ENCODE data around the gene SUSD5. TPM values are rescaled to one million over a fixed set of nuclear protein-coding genes. Genes with fewer than 3 reads are reported as not detected.

Gene SUSD5
- total RNA-seq, result 1 to 10 TPM in 1 of 4 donors, under 1 TPM in 3; 0.33 to 2.0 (median 0.45) TPM

DNA sequence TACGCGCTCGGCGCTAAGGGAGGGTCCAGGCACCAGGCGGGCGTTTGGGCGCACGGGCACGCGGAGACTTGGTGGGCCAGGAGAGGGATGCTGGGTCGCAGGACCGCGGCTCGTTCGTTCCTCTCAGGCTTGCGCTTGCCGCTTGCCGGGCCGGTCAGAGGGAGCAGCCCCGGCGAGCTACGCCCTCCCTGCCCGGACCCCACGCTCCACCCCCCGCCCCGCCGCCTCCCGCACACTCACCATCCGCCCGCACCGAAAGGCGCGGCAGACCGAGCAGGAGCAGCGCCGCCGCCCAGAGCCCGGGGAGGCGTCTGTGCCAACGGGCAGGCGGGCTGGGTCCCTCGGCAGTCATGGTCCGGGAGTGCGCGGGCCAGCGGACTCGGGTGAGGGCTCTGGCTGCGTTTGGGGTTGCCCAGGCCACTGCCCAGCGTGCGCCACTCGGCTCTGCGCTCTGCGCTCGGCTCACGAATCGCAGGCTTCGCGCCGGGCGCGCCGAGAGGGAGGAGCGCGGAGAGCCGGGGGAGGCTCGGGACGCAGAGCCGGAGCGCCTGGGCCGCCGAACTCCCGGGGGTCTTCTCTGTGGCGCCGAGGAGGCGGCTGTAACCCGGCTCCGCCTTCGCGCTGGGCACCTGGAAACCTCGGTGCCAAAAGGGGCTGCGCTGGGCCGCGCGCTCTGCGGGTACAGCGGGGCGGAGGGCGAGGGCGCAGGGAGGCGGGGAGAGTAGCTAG is at the start of gene SUSD5:
SUSD5 (minus strand) TSS at position 365 of the 729 bp plus-strand sequence; CDS start at position 352, 13 bp downstream.
- TF ChIP-seq, protein P1, sequence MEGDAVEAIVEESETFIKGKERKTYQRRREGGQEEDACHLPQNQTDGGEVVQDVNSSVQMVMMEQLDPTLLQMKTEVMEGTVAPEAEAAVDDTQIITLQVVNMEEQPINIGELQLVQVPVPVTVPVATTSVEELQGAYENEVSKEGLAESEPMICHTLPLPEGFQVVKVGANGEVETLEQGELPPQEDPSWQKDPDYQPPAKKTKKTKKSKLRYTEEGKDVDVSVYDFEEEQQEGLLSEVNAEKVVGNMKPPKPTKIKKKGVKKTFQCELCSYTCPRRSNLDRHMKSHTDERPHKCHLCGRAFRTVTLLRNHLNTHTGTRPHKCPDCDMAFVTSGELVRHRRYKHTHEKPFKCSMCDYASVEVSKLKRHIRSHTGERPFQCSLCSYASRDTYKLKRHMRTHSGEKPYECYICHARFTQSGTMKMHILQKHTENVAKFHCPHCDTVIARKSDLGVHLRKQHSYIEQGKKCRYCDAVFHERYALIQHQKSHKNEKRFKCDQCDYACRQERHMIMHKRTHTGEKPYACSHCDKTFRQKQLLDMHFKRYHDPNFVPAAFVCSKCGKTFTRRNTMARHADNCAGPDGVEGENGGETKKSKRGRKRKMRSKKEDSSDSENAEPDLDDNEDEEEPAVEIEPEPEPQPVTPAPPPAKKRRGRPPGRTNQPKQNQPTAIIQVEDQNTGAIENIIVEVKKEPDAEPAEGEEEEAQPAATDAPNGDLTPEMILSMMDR (IDR thresholded peaks at IDR 0.05; ENCODE audit: low read depth), result no peak

DNA sequence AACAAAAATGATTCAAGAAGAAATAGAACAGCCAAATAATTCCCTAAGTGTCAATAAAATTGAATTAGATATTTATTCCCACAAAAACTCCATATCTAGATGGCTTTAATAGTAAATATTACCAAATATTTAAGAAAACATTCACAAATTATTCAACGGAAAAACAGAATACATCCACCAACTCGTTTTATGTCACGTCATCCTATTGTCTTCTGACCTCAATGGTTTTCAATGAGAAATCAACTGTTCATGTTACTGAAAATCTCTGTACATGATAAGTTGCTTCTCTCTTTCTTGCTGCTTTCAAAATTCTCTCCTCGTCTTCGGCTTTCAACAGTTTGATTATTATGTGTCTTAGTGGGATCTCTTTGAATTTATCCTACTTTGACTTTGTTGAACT is 41.5 kb upstream of the SUSD5 start:
- TF ChIP-seq, protein P1 (IDR thresholded peaks at IDR 0.05; ENCODE audit: low read depth), result no peak

DNA sequence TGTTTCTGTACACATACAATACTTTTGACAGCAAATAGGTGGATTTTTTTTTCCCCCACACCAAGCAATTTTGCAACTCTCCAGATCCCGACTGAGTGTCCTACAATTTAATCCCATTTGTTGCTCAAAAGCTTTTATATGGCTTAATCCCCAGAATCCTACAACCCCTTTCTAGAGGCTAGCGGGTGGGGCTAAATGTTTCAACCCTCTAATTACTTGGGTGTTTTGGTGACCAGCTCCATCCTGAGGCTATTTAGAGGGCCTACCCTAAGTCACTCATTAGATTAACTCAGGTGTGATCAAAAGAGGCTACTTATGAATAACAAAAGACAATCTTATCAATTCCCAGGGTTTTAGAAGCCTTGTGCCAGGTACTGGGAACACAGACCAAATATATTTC is 37.6 kb upstream of the SUSD5 start:
- TF ChIP-seq, protein P1 (IDR thresholded peaks at IDR 0.05; ENCODE audit: low read depth), result no peak

GRCh38 chr3:33250712-33251111 is 32.1 kb upstream of the SUSD5 start:
- TF ChIP-seq, protein P1 (IDR thresholded peaks at IDR 0.05; ENCODE audit: low read depth), result no peak

DNA sequence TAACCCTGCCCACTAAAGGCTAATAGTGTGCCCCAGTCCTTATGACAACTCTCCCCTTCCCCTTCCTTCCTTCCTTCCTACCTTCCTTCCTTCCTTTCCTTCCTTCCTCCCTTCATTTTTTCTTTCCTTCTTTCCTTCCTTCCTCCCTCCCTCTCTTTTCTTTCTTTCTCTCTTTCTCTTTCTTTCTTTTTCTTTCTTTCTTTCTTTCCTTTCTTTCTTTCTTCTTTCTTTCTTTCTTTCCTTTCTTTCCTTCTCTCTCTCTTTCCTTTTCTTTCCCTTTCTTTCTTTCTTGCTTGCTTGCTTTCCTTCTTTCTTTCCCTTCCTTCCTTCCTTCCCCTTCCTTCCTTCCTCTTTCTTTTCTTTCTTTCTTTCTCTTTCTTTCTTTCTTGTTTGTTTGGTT is 28.2 kb upstream of the SUSD5 start:
- TF ChIP-seq, protein P1 (IDR thresholded peaks at IDR 0.05; ENCODE audit: low read depth), result no peak

GRCh38 chr3:33240261-33240660 is 21.7 kb upstream of the SUSD5 start:
- TF ChIP-seq, protein P1 (IDR thresholded peaks at IDR 0.05; ENCODE audit: low read depth), result no peak

DNA sequence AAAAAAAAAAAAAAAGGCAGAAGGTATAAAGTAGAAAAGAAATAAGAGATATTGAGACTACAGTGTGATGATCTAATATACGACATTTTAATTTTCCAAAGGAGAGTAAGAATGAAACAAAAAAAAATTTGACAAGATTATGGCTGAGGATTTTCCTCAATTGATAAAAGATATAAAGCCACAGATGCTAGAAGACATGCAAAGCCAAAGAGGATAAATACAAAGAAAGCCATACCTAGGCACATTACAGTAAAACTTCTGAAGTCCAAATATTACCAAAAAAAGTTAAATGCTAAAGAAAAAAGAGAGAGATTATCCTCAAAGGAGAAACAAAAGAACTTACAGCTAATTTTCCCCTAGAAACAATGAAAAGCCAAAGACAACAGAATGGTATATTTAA is 20.3 kb upstream of the SUSD5 start:
- TF ChIP-seq, protein P1 (IDR thresholded peaks at IDR 0.05; ENCODE audit: low read depth), result no peak

Measured in subcutaneous adipose tissue (tissue), 4 donors.